Raji (cell line): ENCODE data around the gene ZNF473.

Experiments used
- POLR2A ChIP-seq: IDR thresholded peaks from 2 replicates; pipeline ENCODE4 v1.6.1; 2011; ENCODE audit warnings: low read depth, low read length, control low read depth; ENCODE audit not compliant: insufficient read depth

Gene ZNF473

GRCh38 chr19:50061650-50062049 is 35.8 kb downstream of the ZNF473 start:
- no peak for TF ChIP-seq POLR2A

- no peak for TF ChIP-seq POLR2A
Measured at GRCh38 chr19:50065938-50066337, 40.1 kb downstream of the ZNF473 start.

- no peak for TF ChIP-seq POLR2A
Measured at GRCh38 chr19:50067575-50067974, 41.8 kb downstream of the ZNF473 start.
